ENCODE data around the gene CHD5. TPM values are rescaled to one million over a fixed set of nuclear protein-coding genes. Genes with fewer than 3 reads are reported as not detected.

CHD5 gene
- polyA plus RNA-seq, 1 experiment = 0.04 TPM

- ChIA-PET POLR2A (no interaction called here), CTCF (no interaction called here)
- TF ChIP-seq, protein P1, sequence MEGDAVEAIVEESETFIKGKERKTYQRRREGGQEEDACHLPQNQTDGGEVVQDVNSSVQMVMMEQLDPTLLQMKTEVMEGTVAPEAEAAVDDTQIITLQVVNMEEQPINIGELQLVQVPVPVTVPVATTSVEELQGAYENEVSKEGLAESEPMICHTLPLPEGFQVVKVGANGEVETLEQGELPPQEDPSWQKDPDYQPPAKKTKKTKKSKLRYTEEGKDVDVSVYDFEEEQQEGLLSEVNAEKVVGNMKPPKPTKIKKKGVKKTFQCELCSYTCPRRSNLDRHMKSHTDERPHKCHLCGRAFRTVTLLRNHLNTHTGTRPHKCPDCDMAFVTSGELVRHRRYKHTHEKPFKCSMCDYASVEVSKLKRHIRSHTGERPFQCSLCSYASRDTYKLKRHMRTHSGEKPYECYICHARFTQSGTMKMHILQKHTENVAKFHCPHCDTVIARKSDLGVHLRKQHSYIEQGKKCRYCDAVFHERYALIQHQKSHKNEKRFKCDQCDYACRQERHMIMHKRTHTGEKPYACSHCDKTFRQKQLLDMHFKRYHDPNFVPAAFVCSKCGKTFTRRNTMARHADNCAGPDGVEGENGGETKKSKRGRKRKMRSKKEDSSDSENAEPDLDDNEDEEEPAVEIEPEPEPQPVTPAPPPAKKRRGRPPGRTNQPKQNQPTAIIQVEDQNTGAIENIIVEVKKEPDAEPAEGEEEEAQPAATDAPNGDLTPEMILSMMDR (IDR thresholded peaks at IDR 0.05; ENCODE audit: insufficient read depth, low read depth, low read length) = no peak
- Histone ChIP-seq H3K27me3 (ENCODE audit: control insufficient read depth, insufficient read depth, low read length) (no peaks in the 10 kb centered on the region), H3K4me3 (ENCODE audit: low read depth, low read length) (no peak overlapping the region), H3K36me3 (ENCODE audit: control insufficient read depth, insufficient read depth, low read length) (no peaks in the 10 kb centered on the region)
- no peak for DNase-seq (ENCODE audit: low read depth)
These were observed 57.0 kb downstream of the CHD5 start for GRCh38 chr1:6123083-6123482.

DNA sequence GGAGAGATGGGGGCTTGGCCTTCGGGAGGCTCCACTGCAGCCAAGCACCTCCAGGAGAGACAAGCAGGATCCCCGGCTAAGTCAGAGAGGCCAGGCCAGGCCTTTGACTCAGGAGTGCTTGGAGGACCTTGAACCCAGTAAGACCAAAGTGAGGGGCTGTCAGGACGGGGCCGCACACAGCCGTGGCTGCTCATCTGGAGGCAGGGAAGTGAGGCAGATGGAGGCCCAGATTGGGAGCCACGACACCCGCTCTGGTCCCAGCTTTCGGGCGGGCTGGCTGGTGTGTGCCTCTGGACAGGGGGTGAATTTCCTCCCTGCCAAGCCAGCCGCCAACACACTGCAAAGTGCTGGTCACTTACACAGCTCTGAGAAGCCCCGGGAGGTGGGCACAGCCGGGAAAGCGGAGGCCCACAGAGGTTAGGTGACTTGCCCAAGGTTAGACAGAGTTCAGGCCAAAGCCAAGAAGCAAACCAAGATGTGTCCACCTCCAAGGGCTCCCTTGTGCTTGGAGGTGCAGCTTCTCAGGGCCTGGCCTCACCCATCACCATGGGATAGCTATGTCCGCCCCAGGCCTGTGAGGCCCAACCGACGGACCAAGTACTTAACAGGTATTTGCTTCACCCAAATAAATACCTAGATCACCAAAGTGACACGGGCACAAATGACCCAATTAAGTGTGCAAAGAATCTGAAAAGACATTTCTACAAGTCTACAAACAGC lies 58.3 kb downstream of the CHD5 start:
- TF ChIP-seq, protein P1 (IDR thresholded peaks at IDR 0.05; ENCODE audit: insufficient read depth, low read depth, low read length) = no peak
- no peak for DNase-seq (ENCODE audit: low read depth)
- Histone ChIP-seq H3K27me3 (ENCODE audit: control insufficient read depth, insufficient read depth, low read length) (no peaks in the 10 kb centered on the region), H3K36me3 (ENCODE audit: control insufficient read depth, insufficient read depth, low read length) (no peaks in the 10 kb centered on the region), H3K4me3 (ENCODE audit: low read depth, low read length) (no peak overlapping the region)
- ChIA-PET CTCF (interaction anchor here (0.6 kb wide), 1 partner anchor 11 kb away, joined by 3 read pairs; no protein-coding TSS in a partner anchor), POLR2A (no interaction called here)

- ChIA-PET POLR2A (no interaction called here), CTCF (no interaction called here)
- H3K36me3 ChIP-seq (ENCODE audit: control insufficient read depth, insufficient read depth, low read length) = no peaks in the 10 kb centered on the region
- no peak for DNase-seq (ENCODE audit: low read depth)
- H3K4me3 ChIP-seq (ENCODE audit: low read depth, low read length) = no peak overlapping the region
- H3K27me3 ChIP-seq (ENCODE audit: control insufficient read depth, insufficient read depth, low read length) = no peaks in the 10 kb centered on the region
- TF ChIP-seq, protein P1 (IDR thresholded peaks at IDR 0.05; ENCODE audit: insufficient read depth, low read depth, low read length) = no peak
These were observed 59.1 kb downstream of the CHD5 start for GRCh38 chr1:6121021-6121421.

DNA sequence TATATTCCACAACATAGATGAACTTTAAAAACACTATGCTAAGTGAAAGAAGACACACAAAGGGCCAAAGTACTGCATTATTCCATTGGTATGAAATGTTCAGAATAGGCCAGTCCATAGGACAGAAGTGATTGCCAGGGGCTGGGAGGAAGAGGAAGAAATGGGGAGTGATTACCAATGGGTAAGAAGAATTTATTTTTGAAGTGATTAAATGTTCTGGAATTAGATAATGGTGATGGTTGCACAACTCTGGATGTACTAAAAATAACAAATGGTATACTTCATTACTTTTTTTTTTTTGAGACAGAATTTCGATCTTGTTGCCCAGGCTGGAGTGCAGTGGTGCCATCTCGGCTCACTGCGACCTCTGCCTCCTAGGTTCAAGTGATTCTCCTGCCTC lies 61.7 kb downstream of the CHD5 start:
- TF ChIP-seq, protein P1 (IDR thresholded peaks at IDR 0.05; ENCODE audit: insufficient read depth, low read depth, low read length) = no peak
- H3K36me3 ChIP-seq (ENCODE audit: control insufficient read depth, insufficient read depth, low read length) = no peaks in the 10 kb centered on the region
- CTCF ChIA-PET = no interaction called here

GRCh38 chr1:6117624-6118023 lies 62.5 kb downstream of the CHD5 start:
- no peaks in the 10 kb centered on the region for H3K36me3 ChIP-seq (ENCODE audit: control insufficient read depth, insufficient read depth, low read length)
- no peak overlapping the region for H3K4me3 ChIP-seq (ENCODE audit: low read depth, low read length)
- no peak for DNase-seq (ENCODE audit: low read depth)
- ChIA-PET CTCF (interaction anchor here (1.6 kb wide), 1 partner anchor 9 kb away, joined by 5 read pairs; no protein-coding TSS in a partner anchor), POLR2A (no interaction called here)
- no peaks in the 10 kb centered on the region for H3K27me3 ChIP-seq (ENCODE audit: control insufficient read depth, insufficient read depth, low read length)
- TF ChIP-seq, protein P1 (IDR thresholded peaks at IDR 0.05; ENCODE audit: insufficient read depth, low read depth, low read length) = 0 out of 2 replicates have a peak, but pooled peaks have one; percentile 9

More for the DNA sequence above, 61.7 kb downstream of the CHD5 start:
- Histone ChIP-seq H3K27me3 (ENCODE audit: control insufficient read depth, insufficient read depth, low read length) (no peaks in the 10 kb centered on the region), H3K4me3 (ENCODE audit: low read depth, low read length) (no peak overlapping the region)
- no peak for DNase-seq (ENCODE audit: low read depth)
- POLR2A ChIA-PET = no interaction called here
